HS-27A (cell line): Measurements from ENCODE around the gene GDF11.
A peak's percentile ranks its signal among the peaks of the same experiment; 100 is the strongest.

ENCODE experiments used
- DNase-seq: peaks from one replicate; pipeline ENCODE4 v3.0.0-alpha.2; 2012; ENCODE audit warnings: low read depth, missing footprints

The GDF11 gene

GRCh38 chr12:55707219-55707671, 35.7 kb upstream of the GDF11 start:
- no peak for DNase-seq

GRCh38 chr12:55707841-55708694, 34.9 kb upstream of the GDF11 start, which contains the start of gene ITGA7:
TSS of gene ITGA7 (minus strand) at chr12:55707904. CDS start at chr12:55707682, 222 bp downstream.
- DNase-seq: no peak

GRCh38 chr12:55708695-55709233, 34.2 kb upstream of the GDF11 start:
- DNase-seq: no peak

GRCh38 chr12:55711786-55712553, 31.0 kb upstream of the GDF11 start:
- DNase-seq: no peak

GRCh38 chr12:55712700-55713415, 30.1 kb upstream of the GDF11 start:
- no peak for DNase-seq

GRCh38 chr12:55713721-55714120, 29.2 kb upstream of the GDF11 start:
- DNase-seq: no peak

- DNase-seq: no peak
These were observed 27.7 kb upstream of the GDF11 start for GRCh38 chr12:55715169-55715764.

GRCh38 chr12:55715833-55716581, 26.9 kb upstream of the GDF11 start, which contains the start of gene BLOC1S1:
TSS of gene BLOC1S1 (plus strand) at chr12:55716046. CDS start at chr12:55716052, 6 bp downstream.
- DNase-seq: peak; percentile 91

GRCh38 chr12:55716582-55716957, 26.4 kb upstream of the GDF11 start:
- DNase-seq: no peak

GRCh38 chr12:55717011-55718007, 25.6 kb upstream of the GDF11 start:
- no peak for DNase-seq

GRCh38 chr12:55718015-55718414, 24.9 kb upstream of the GDF11 start:
- no peak for DNase-seq

GRCh38 chr12:55718624-55719275, 24.2 kb upstream of the GDF11 start:
- DNase-seq: no peak

- no peak for DNase-seq
These were observed 23.6 kb upstream of the GDF11 start for GRCh38 chr12:55719371-55719770.

GRCh38 chr12:55720071-55720564, 22.8 kb upstream of the GDF11 start, which contains the start of gene RDH5:
TSS of gene RDH5 (plus strand) at chr12:55720393. CDS start at chr12:55721185, 792 bp downstream.
- no peak for DNase-seq

- peak; percentile 87 for DNase-seq
These were observed 22.0 kb upstream of the GDF11 start for GRCh38 chr12:55720894-55721444.

- no peak for DNase-seq
These were observed 21.2 kb upstream of the GDF11 start for GRCh38 chr12:55721601-55722213.

GRCh38 chr12:55722948-55723347, 20.0 kb upstream of the GDF11 start:
- DNase-seq: no peak
